BE2C (cell line): ENCODE results near the gene TSPOAP1.
A peak's percentile ranks its signal among the peaks of the same experiment; 100 is the strongest.

Source experiments
- DNase-seq: peaks from one replicate; pipeline ENCODE4 v3.0.0-alpha.2; 2020
- H3K27me3 ChIP-seq: fragments of 250-450 bp; sonication (Bioruptor Pico); 2 replicates; pipeline ENCODE4 v1.5.1; 2020; ENCODE audit warnings: mild to moderate bottlenecking
- H3K36me3 ChIP-seq: fragments of 250-450 bp; sonication (Bioruptor Pico); 2 replicates; pipeline ENCODE4 v1.5.1; 2020; ENCODE audit warnings: mild to moderate bottlenecking
- H3K4me1 ChIP-seq: fragments of 250-450 bp; sonication (Bioruptor Pico); 2 replicates; pipeline ENCODE4 v1.5.1; 2020
- H3K4me3 ChIP-seq: 2 replicates; pipeline ENCODE4 v1.5.1; 2011; ENCODE audit warnings: low read depth, low read length
- H3K9me3 ChIP-seq: fragments of 250-450 bp; sonication (Bioruptor Pico); 2 replicates; pipeline ENCODE4 v1.5.1; 2020
- CTCF ChIP-seq: IDR thresholded peaks from 2 replicates; pipeline ENCODE4 v1.5.1; 2012; ENCODE audit warnings: mild to moderate bottlenecking, low read depth, low read length

The TSPOAP1 gene

GRCh38 chr17:58327363-58328194 is 1.0 kb downstream of the TSPOAP1 start:
- H3K4me3 ChIP-seq: no peak overlapping the region
- no peaks in the 10 kb centered on the region for H3K27me3 ChIP-seq
- H3K4me1 ChIP-seq: peaks cover 11% of the 10 kb centered on the region
- H3K36me3 ChIP-seq: no peaks in the 10 kb centered on the region
- no peak for TF ChIP-seq CTCF
- H3K9me3 ChIP-seq: no peaks in the 10 kb centered on the region
- no peak for DNase-seq

DNA sequence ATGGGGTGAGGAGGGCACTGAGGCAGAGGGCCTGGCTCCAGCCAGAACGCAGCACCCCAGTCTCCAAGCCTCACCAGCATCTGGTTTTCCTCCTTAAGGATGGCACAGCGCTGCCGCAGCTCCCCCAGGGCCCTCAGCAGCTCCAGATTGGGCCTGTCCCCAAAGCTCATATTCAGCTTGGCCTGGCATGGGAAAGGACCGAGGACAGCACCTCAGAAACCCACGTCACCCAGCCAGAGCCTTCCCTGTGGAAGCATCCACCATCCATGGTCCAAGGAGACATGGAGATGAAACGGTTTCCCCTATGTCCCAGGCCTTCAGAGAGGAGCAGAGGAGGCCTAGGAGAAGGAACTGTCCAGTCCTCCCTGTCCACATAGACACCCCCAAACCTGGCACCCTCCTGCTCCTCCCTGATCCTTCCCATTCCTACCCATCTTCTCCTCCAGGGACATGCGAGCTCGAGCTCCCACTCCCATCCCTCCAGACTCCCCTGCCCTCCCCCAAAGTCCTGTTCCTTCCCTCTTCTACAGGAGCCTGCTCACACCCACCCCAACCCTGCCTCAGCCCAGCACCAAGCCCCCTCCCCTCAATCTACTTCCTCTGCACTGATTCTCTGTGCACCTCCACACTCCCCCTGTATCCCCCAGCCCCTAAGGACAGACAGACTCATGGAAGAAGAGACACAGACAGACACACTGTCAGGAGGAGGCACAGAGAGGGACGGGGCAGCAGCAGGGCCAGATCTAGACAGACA is 1.8 kb downstream of the TSPOAP1 start:
- Histone ChIP-seq H3K27me3 (no peaks in the 10 kb centered on the region), H3K4me3 (no peak overlapping the region)
- no peak for TF ChIP-seq CTCF

DNA sequence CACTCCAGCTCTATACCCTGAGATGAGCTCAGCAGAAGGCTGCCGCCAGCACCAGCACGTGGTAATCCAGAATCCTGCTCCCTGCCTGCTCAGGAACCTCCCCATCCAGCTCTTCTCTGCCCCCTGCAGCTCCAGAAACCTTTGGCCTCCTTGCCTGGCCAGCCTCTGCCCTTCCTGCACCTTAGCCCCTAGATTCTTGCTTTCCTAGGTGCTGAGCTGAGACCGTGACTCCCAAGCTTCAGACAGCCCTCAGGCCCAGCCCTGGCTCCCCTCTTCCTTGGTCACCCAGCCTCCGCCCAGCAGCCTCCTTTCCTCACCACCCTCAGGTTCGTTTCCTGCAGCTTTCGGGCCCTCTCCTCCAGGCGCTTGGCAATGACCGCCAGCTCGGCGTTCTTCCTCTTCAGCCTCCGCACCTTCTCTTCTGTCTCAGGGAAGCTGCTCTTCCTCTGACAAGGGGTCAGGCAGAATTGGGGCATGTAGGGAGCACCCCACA is 2.6 kb downstream of the TSPOAP1 start:
- no peak overlapping the region for H3K4me3 ChIP-seq
- H3K36me3 ChIP-seq: no peaks in the 10 kb centered on the region
- TF ChIP-seq CTCF: no peak
- no peak for DNase-seq
- no peaks in the 10 kb centered on the region for H3K27me3 ChIP-seq
- H3K4me1 ChIP-seq: peaks cover 11% of the 10 kb centered on the region
- H3K9me3 ChIP-seq: no peaks in the 10 kb centered on the region

More for the DNA sequence above, 1.8 kb downstream of the TSPOAP1 start:
- no peaks in the 10 kb centered on the region for H3K9me3 ChIP-seq
- no peak for DNase-seq
- no peaks in the 10 kb centered on the region for H3K36me3 ChIP-seq
- H3K4me1 ChIP-seq: peaks cover 11% of the 10 kb centered on the region

- peak; percentile 36 for DNase-seq
- Histone ChIP-seq H3K9me3 (no peaks in the 10 kb centered on the region), H3K36me3 (no peaks in the 10 kb centered on the region), H3K27me3 (no peaks in the 10 kb centered on the region), H3K4me3 (no peak overlapping the region), H3K4me1 (peaks cover 11% of the 10 kb centered on the region)
- no peak for TF ChIP-seq CTCF
Measured at GRCh38 chr17:58325289-58325726, 3.3 kb downstream of the TSPOAP1 start.

- DNase-seq: peak; percentile 71
- H3K4me3 ChIP-seq: peak overlapping the region; percentile 64
- peaks cover 11% of the 10 kb centered on the region for H3K4me1 ChIP-seq
- no peak for TF ChIP-seq CTCF
- H3K27me3 ChIP-seq: no peaks in the 10 kb centered on the region
- H3K9me3 ChIP-seq: no peaks in the 10 kb centered on the region
- H3K36me3 ChIP-seq: no peaks in the 10 kb centered on the region
Measured at GRCh38 chr17:58324409-58325288, 3.9 kb downstream of the TSPOAP1 start.
